ENCODE measurements around the gene STARD3.
A peak's percentile ranks its signal among the peaks of the same experiment; 100 is the strongest.
"Not testable (repeated sequence)": the region's sequence is repeated elsewhere in the genome, so short reads cannot be mapped to it uniquely, and the experiment has no call there.

The STARD3 gene

DNA sequence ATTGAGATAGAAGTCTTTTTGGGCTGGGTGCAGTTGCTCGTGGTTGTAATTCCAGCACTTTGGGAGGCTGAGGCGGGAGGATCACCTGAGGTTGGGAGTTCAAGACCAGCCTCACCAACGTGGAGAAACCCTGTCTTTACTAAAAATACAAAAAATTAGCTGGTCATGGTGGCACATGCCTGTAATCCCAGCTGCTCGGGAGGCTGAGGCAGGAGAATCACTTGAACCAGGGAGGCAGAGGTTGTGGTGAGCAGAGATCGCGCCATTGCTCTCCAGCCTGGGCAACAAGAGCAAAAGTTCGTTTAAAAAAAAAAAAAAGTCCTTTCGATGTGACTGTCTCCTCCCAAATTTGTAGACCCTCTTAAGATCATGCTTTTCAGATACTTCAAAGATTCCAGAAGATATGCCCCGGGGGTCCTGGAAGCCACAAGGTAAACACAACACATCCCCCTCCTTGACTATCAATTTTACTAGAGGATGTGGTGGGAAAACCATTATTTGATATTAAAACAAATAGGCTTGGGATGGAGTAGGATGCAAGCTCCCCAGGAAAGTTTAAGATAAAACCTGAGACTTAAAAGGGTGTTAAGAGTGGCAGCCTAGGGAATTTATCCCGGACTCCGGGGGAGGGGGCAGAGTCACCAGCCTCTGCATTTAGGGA lies 62.3 kb downstream of the STARD3 start:
- not testable (repeated sequence) for DNase-seq

DNA sequence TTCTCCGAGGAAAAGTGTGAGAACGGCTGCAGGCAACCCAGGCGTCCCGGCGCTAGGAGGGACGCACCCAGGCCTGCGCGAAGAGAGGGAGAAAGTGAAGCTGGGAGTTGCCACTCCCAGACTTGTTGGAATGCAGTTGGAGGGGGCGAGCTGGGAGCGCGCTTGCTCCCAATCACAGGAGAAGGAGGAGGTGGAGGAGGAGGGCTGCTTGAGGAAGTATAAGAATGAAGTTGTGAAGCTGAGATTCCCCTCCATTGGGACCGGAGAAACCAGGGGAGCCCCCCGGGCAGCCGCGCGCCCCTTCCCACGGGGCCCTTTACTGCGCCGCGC lies 62.8 kb downstream of the STARD3 start, which contains the start of gene ERBB2:
Gene ERBB2, plus strand, starts transcription at position 247 of the 330 bp plus-strand sequence. CDS start 175 bp downstream, outside the sequence.
- peak; percentile 67 for DNase-seq

DNA sequence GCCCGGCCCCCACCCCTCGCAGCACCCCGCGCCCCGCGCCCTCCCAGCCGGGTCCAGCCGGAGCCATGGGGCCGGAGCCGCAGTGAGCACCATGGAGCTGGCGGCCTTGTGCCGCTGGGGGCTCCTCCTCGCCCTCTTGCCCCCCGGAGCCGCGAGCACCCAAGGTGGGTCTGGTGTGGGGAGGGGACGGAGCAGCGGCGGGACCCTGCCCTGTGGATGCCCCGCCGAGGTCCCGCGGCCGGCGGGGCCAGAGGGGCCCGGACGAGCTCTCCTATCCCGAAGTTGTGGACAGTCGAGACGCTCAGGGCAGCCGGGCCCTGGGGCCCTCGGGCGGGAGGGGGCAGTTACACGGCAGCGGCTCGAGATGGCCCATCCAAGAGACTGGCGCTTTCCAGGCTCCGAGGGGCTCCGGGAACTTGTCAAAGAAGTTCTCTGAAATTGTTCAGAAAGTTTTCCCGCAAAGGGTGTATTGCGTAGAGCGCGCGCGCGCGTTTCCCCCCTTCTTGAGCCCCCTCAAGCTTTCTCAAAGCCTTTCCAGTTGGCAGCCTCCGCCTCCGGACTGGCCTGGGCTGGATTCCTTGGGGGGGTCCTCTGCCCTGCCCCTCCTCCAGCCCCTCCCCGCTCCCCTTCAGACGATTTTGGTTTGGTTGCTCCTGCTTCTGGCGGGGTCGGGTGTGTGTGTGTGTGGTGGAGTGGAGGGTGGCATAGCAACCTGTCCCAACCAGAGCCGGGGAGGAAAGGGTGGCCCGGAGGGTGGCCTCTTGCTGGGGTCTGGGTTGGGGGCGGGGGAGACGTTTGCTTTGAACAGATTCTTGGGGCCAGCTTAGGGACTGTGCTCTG lies 63.4 kb downstream of the STARD3 start:
- DNase-seq: peak; percentile 70

DNA sequence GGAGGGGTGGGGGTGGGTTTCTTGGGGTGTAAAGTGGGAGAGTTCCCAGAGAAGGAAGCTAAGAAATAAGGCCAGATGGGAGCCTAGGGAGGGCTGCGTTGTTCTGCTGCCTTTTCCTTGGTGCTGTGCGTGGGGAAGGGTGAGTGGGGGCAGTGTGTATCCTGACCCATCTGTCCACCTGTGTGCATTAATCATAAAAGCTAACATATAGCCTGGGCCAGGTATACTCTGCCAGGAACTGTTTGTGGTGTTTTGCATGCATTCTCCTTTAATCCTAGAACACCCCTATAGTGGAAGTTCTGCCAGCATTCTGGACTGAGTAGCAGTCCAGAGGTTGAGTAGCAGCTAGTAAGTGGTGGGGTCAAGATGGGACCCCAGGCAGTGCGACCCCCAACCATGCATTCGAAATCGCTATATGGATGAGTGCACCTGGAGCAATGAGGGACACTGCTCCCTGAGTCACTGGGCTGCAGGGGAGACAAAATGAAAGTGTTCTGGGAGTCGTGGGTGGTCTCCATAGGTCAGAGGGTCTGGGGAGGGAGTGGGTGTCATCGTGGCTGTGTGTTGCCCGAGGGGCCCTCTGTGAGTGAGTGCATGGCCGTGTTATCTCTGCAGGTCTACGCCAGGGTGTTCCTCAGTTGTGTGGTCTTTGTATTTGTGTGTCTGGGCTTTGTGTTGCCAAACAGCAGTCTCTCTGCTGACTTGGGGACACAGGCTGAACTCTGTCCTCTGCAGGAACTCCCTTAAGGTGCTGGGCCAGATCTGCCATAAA lies 64.3 kb downstream of the STARD3 start:
- peak; percentile 32 for DNase-seq

DNA sequence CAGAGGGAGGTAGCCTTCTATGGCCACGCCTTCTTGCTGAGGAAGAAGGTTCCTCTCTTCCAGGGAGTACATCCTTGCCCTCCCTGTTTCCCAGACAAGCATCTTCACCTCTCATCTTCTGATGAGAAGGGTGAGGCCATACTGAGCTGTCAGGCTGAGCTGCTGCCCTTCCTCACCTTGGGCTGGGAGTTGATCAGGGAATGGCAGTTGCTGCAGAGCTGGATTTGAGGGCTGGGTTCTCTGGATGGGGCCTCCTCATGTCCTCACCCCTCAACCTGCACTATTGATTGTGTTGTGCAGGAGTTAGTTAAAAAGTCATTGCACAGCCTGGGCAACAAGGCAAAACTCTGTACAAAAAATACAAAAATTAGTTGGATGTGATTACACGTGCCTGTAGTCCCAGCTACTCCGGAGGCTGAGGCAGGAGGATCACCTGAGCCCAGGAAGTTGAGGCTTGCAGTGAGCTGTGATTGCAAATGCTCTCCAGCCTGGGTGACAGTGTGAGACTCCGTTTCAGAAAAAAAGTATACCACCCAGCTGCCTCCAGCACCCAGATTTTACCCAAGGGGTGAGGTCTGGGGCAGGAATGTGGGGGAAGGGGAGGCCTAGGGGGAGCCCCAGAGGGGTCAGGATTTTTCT lies 65.0 kb downstream of the STARD3 start:
- no peak for DNase-seq

DNA sequence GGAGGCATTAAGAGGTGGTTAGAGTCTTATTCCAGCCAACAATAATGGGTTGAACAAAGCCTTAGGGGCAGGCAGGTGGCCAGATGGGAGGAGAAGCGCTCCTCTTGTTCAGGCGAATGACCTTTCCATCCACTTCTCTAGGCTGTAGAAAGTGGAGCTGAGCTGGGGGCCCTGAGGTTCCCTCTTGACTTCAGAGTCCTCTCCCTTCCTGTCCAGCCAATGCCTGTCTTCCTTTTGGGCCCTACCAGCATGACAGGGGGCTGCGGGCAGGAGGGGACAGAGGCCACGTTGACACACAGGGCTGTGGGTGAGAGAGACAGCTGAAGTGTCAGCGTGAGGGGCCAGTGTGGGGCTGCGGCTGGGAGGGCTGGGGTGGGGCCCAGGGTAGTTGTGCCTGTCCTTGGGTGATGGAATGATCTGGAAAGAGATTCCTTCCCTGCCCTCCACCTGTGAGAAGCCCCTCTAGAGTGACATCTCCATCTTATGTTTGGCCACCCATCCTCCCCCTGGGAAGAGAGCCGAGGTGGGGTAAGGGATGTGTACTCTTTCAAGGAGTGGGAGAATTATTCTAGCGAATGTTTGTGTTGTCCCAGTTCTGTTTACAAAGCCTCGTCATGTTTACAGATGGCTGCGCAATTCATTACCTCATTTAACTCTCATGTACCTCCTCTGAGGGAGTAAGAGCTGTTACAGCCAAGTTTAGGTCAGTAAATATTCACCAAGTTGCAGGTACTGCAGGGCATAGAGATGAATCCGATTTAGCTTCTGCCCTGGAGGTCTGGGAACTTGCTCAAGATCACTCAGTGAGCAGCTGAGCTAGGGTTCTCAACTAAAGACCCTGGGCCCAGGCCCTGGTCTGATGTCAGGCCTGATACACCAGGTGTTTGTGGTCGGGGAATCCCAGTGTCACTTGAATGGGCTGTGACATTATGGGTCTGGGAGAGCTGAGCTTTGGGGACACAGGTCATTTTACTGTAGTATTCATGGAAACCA lies 66.3 kb downstream of the STARD3 start:
- DNase-seq: no peak

DNA sequence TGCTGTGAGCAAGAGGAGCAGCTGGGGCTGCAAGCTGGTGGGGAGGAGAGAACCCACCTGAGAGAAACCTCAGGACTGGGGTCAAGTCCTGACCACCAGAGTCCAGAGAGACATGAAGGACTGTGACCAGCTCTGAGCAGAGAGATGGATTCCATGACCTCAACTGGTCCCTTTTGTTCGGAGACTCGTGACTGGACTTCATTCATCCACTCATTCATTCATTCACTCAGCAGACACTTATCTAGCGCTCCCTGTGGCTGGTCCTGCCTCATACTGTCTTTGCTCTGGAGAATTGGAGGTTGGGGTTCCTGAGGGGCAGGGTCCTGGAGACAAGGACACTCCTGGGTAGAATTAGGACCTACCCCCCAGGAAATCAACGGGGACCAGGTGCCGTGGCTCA lies 67.0 kb downstream of the STARD3 start:
- DNase-seq: no peak

DNA sequence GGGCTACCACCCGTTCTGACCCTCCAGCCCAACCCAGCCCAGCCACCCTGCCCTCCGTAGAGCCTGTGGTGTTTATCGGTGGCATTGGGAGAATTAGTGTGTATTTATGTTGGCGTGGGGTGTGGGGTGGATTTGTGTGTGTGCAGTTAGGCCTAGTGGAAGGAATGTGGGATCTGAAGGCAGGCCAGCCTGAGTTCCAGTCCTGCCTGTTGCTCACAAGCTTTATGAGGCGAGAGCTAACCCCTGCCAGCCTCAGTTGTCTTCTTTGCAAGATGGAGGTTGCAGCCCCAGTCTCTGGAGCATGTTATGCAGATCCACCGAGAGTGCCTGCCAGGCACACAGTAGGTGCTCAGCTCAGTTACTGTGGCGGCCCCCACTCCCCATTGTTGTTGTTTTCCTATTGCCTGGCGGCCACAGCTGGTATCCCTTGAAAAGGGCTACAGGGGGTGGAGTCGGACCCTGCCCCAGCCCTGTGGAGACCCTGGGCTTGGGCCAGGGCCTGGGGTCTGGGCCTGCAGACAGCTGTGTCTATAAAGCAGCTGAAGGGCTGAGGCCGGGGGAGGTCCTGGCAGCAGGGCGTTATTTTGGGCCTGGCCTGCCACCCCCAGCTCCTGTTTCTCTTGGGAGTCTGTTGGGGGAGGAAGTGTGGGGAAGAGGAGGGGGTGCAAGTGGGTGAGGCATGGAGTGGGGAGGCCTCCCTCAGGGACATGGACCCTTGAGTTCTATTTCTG lies 68.0 kb downstream of the STARD3 start:
- DNase-seq: no peak

DNA sequence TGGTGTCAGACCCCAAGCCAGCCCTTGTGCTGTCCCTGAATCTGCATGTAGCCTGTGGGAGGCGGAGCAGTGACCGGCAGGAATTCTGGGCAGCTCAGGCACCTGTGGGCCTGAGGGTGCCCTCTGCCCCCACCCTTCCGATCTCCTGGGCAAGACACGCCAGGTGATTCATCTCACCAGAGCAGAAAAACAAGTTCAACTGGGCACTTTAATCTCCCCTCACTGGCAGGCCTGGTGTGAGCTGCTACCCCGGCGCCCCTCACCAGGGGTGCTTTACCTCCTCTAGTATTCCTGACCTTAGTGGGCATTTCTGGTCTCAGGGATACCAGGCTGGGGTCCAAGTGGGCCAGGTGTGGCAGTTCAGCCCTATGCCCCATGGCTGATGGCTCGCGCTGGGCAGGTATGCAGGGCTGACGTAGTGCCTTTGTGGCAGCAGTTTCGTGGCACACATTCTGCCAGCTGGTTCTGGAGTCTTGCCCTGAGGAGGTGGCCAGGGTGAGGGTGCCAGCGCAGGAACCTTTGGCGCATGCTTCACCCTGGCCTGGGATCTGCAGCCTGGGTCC lies 68.9 kb downstream of the STARD3 start:
- no peak for DNase-seq

DNA sequence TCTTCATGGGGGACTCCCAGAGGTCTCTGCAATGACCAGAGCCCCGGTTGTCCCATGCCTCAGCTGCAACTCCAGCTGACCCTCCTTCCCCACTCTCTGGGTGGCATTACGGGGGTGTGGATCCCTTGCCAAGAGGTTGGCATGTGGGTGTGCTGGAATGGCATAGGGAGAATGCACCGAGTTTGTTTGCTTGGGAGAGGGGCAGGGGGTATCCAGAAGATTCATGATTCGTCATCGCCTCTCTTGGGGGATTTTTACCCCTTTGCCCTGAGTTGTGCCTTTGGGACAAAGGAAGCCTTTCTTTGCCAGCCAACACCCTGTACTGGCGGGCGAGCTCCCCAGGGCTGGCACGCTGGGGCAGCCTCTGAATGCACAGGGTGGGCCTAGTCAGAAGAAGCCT lies 69.4 kb downstream of the STARD3 start:
- DNase-seq: no peak

DNA sequence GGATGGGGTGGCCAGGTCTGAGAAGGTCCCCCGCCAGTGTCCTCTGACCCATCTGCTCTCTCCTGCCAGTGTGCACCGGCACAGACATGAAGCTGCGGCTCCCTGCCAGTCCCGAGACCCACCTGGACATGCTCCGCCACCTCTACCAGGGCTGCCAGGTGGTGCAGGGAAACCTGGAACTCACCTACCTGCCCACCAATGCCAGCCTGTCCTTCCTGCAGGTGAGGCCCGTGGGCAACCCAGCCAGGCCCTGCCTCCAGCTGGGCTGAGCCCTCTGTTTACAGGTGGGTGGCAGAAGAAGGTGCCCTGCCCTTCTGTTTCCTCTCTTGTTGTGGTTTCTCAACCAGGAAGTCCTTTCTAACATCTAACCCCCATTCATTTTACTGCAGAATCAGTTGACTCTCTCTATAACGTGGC lies 70.0 kb downstream of the STARD3 start:
- no peak for DNase-seq

DNA sequence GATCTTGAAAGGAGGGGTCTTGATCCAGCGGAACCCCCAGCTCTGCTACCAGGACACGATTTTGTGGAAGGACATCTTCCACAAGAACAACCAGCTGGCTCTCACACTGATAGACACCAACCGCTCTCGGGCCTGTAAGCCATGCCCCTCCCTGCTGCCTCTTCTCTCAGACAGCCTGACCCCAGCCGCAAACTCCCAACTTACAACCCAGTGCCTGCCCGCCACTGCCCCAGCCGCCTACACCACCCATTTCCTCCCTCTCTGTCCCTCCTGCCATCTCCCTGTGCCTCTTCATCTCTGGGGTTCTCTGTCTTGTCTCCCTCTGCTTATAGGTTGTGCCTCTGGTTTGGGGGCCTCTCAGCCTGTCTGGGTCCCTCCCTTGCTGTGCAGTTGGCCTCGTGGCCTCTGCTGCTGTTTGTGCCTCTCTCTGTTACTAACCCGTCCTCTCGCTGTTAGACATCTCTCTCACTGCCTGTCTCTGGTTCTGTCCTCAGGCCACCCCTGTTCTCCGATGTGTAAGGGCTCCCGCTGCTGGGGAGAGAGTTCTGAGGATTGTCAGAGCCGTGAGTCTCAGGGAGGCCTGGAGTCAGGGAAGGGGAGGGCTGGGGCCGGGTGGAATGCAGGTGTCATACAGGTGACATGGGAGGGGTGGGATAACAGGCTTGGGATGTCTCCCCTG lies 72.5 kb downstream of the STARD3 start:
- DNase-seq: no peak

DNA sequence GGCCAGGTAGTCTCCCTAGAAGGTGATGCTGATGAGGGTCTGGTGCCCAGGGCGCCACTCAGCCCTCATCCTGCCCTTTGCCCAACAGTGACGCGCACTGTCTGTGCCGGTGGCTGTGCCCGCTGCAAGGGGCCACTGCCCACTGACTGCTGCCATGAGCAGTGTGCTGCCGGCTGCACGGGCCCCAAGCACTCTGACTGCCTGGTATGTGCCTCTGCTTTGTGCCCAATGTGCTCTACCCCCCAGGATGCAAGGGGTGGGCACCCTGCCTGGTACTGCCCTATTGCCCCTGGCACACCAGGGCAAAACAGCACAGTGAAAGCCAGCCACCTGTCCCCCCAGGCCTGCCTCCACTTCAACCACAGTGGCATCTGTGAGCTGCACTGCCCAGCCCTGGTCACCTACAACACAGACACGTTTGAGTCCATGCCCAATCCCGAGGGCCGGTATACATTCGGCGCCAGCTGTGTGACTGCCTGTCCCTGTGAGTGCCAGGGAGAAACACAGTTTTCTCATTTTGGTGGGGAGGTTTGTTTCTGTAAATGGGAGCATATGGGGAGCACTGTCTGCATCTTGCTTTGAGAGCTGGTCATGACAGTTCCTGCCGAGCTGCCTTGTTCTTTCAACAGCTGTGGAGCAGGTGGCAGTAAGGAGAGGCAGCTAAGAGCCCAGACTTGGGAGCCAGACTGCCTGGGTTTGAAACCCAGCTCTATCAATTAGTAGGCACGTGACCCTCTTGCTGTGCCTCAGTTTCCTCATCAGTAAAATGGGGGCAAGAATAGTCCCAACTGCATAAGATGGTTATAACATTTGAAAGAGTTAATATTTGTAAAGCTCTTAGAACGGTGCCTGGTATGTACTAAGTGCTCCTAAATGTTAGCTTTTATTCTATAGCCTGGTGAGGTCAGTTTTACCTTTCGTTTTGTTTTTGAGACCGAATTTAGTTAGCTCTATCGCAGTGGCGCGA lies 73.3 kb downstream of the STARD3 start:
- no peak for DNase-seq

DNA sequence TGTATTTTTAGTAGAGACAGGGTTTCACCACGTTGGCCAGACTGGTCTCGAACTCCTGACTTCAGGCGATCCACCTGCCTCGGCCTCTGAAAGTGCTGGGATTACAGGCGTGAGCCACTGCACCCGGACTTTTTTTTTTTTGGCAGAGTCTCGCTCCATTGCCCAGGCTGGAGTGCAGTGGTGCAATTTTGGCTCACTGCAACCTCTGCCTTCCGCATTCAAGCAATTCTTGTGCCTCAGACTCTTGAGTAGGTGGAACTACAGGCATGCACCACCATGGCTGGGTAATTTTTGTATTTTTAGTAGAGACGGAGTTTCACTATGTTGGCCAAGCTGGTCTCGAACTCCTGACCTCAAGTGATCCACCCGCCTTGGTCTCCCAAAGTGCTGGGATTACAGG lies 74.1 kb downstream of the STARD3 start:
- not testable (repeated sequence) for DNase-seq

DNA sequence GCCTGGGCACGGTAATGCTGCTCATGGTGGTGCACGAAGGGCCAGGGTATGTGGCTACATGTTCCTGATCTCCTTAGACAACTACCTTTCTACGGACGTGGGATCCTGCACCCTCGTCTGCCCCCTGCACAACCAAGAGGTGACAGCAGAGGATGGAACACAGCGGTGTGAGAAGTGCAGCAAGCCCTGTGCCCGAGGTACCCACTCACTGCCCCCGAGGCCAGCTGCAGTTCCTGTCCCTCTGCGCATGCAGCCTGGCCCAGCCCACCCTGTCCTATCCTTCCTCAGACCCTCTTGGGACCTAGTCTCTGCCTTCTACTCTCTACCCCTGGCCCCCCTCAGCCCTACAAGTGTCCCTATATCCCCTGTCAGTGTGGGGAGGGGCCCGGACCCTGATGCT lies 74.9 kb downstream of the STARD3 start:
- DNase-seq: no peak

Data from retina (tissue), 1 donor.